GM18517 (cell line): Measurements from ENCODE around the gene SPON1.
A peak's percentile ranks its signal among the peaks of the same experiment; 100 is the strongest.

Source experiments
- ATAC-seq: cut with Tn5 transposase; IDR thresholded peaks from one replicate; pipeline ENCODE4 v1.9.1; 2021; ENCODE audit warnings: mild to moderate bottlenecking, moderate library complexity; ENCODE audit not compliant: unreplicated experiment

Gene SPON1

DNA sequence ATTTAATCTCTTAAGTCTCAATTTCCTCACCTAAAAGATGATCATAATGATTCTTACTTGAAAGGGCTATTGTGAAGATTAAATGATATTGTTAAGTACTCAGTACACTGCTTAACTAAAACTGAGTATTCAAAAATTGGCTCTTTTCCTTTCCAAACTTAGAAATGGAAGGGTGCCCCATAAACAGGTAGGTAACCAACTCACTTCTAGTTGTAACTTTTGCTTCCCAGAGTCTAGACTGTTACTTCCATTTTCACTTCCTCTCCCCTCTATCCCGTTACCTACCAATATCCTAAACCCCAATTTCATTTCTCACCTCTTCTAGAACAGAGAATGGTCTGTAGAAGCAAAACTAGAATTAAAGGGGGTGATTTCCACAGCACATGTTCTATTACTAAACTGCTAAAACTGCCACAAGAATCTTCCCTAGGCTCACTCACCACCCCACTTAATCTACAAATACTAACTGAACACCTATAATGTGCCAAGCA, 346.4 kb downstream of the SPON1 start:
- peak; percentile 62 for ATAC-seq

DNA sequence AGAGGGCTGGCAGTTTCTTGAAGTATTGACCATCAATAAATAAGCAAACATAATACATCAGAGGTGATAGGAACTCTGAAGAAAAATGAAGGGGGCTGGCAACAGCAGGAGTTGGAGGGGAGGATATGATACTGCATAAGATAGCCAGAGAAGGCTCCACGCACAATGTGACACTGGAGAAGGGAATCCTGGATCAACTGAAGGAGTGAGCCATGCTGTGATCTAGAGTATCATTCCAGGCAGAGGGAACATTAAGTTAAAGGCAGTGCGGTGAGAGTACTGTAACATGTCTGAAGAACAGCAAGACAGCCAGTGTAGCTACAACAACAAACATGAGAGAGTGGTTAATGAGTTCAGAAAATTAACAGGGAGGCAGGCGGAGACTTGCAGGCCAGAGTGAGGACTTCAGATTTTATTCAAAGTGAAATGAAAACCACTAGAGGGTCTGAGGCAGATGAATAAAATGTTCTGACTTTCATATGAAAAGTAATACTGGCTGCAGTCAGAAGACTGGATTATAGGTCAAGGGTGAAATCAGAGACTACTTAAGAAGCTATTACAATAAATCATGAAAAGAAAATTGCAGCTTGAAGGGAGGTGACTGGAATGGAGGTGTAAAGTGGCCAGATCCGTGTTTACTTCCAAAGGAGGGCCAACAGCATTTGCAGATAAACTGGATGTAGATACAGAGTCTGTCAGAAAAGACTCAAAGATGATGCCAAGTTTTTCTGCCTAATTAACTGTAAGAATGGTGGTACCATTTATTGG, 347.1 kb downstream of the SPON1 start:
- no peak for ATAC-seq

DNA sequence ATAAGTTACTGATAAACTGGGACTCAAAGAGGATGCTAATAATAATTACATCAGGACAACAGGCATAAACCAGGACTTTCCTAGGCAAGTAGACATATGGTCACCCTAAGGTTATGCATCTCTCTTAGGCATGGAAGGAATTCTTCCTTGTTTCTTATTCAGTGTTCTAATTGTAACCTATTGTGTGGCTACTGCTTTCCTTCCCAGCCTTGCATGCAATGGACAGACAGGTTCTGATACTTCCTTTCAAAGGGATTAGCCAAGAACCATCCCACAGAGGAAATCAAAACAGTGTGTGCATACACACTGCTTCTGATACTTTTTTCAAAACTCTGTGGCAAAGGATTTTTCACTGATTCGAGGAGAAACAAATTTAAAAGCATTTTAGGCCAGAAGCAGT, 348.2 kb downstream of the SPON1 start:
- ATAC-seq: no peak

DNA sequence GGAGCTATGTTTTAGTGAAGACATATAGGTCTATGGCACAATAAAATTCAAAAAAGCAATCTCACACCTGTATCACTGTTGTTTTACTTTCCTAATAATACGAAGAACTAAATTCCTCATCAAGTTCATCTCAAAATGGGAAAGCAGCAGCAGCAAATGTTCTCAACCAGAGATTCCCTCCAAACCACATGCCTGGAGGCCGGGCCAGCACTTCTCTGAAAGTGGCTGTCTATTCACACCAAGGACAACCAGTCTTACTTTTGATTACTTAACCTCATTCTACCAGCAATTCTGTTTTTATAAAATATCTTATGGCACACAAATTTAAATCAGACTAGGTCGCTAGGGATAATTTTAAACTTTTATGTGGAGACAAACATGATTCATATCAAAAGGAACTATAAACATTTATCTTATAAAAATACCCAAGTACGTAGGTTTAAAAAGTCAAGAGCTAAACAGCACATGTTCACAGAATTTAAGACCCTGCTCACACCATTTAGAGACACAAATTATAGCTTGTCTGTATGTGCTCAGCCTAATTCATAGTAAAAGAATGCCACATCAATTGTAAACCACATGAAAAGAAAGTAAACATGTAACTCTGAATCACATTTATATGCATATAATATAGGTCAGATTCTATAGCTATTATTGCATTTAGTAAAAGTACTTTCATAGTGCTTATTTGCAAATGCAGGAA, 350.4 kb downstream of the SPON1 start:
- no peak for ATAC-seq

DNA sequence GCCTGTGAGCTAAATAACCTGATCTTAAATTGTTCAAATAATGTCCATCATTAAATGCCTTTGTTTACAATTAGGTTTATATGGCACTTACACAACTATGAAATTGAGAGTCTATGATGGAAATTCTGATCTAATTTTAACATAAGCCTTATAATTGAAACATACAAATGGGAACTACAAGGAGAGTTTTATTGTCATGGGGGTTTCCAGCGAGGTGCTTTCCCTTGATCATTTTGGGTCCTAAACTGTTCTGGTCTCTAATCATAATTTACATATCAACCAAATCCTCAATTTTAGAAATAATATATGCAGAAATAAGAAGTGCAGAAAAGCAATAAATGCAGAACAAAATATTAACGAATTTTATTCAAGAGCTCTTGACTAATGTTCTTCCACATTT, 351.6 kb downstream of the SPON1 start:
- ATAC-seq: no peak

DNA sequence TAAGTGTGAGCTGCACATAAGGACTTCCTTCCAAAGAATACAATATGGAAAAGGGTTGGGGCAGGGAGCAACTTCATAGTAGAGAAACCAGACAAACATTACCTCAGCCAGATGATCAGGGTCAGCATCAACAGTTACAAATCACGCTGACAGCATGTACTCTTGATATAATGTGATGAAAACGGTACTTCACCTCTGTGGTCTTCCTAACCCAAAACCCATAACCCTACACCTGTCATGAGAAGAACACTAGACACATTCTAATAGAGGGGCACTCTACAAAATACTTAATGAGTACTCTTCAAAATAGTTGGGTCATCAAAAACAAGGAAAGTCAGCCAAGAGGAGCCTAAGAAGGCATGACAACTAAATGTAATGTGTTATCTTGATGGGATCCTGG, 352.6 kb downstream of the SPON1 start:
- ATAC-seq: peak; percentile 31
